Lung microvascular endothelial cell (primary cell): ENCODE measurements around the gene PVALEF. TPM values are rescaled to one million over a fixed set of nuclear protein-coding genes. Genes with fewer than 3 reads are reported as not detected.

Experiments
- DNase-seq, 2 donors: peaks; one replicate each; pipeline versions ENCODE4 v3.0.0 to v3.0.0-alpha.2; 2010; ENCODE audit warnings: low read depth in 2 of 2
- total RNA-seq: library from RNA; depleted of rRNA; stranded (reverse); fragments of >200 nt; gene quantifications from 2 replicates; pipeline ENCODE4 v1.2.1, GENCODE V29; 2014

Gene PVALEF
- total RNA-seq, 1 donor from 2014 or later, result not detected

- DNase-seq, result no peak
These were observed 3.8 kb upstream of the PVALEF start for GRCh38 chr17:81161536-81161935.

GRCh38 chr17:81161972-81162371, 3.3 kb upstream of the PVALEF start:
- no peak for DNase-seq

- DNase-seq, result no peak
These were observed 2.8 kb upstream of the PVALEF start for GRCh38 chr17:81162491-81162890.

- no peak for DNase-seq
These were observed 2.1 kb upstream of the PVALEF start for GRCh38 chr17:81163051-81163695.

- no peak for DNase-seq
These were observed 1.5 kb upstream of the PVALEF start for GRCh38 chr17:81163703-81164370.

GRCh38 chr17:81164371-81165245, 699 bp upstream of the PVALEF start:
- peak in 1 of 2 donors; percentile 51 for DNase-seq

GRCh38 chr17:81166033-81166492, 756 bp downstream of the PVALEF start, which contains the start of gene AATK:
Gene AATK, minus strand, starts transcription at chr17:81166221. Its CDS starts 229 bp downstream, at chr17:81165992.
- no peak for DNase-seq

- DNase-seq, result no peak
These were observed 1.9 kb downstream of the PVALEF start for GRCh38 chr17:81167194-81167524.

- DNase-seq, result no peak
These were observed 2.3 kb downstream of the PVALEF start for GRCh38 chr17:81167638-81168037.

- DNase-seq, result no peak
These were observed 4.6 kb downstream of the PVALEF start for GRCh38 chr17:81169870-81170309.

- DNase-seq, result no peak
These were observed 5.6 kb downstream of the PVALEF start for GRCh38 chr17:81170727-81171494.

- DNase-seq, result peak; percentile 37 to 38
These were observed 6.6 kb downstream of the PVALEF start for GRCh38 chr17:81171941-81172340.

- DNase-seq, result no peak
These were observed 7.9 kb downstream of the PVALEF start for GRCh38 chr17:81173052-81173761.

- no peak for DNase-seq
These were observed 8.5 kb downstream of the PVALEF start for GRCh38 chr17:81173762-81174155.

- DNase-seq, result no peak
These were observed 11.4 kb downstream of the PVALEF start for GRCh38 chr17:81176666-81177065.

- DNase-seq, result no peak
These were observed 13.1 kb downstream of the PVALEF start for GRCh38 chr17:81178136-81179091.

- DNase-seq, result no peak
These were observed 13.9 kb downstream of the PVALEF start for GRCh38 chr17:81179220-81179619.

GRCh38 chr17:81179861-81180260, 14.6 kb downstream of the PVALEF start:
- no peak for DNase-seq
